Stimulated activated CD8-positive, alpha-beta memory T cell treated with anti-CD3 and anti-CD28 coated beads, Interleukin-2, amount 100 ng/mL, for 1 hour (primary cell): ENCODE results near the gene SPNS1.
"Not testable (repeated sequence)": the region's sequence is repeated elsewhere in the genome, so short reads cannot be mapped to it uniquely, and the experiment has no call there.

Source experiments
- DNase-seq, 2 donors: peaks; one replicate each; pipeline ENCODE4 v3.0.0-alpha.2; 2020; ENCODE audit warnings: low read depth in 2 of 2

The SPNS1 gene

GRCh38 chr16:28990375-28991040 is 15.9 kb downstream of the SPNS1 start:
- peak in 1 of 2 donors; percentile 37 for DNase-seq

DNA sequence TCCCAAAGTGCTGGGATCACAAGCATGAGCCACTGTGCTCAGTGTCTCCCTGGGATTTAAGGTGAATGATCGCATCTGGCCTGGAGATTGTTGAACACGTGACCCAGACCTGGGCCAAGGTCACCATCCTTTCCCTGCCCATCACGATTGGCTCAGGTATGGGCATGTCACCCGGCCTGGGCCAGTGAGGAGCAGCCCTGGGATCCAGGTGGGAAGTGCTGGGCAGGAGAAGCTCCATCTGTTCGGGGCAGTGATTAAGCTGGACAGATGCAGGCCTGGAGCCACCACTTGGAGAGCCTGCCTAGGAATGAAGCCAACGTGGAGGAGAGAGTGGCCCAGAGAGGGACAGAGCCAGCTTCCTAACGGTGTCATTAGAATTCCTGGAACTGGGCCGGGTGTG is 17.1 kb downstream of the SPNS1 start:
- no peak for DNase-seq

DNA sequence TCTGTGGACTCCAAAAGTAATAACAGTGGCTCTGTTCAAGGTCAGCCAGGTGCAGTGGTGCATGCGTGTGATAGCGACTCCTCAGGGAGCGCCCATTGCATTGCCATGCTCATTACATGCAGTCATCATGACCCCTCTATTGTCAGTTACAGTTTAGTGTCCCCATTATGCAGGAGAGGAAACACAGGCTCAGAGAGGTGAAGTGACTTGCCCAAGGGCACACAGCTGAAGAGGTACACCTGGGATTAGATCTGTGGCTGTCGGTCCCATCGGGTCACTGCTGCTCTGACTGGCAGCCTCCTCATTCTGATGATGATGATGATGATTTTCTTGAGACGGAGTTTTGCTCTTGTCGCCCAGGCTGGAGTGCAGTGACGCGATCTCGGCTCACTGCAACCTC is 17.9 kb downstream of the SPNS1 start:
- DNase-seq, result no peak

GRCh38 chr16:28998837-28999236 is 24.3 kb downstream of the SPNS1 start:
- DNase-seq, result no peak

DNA sequence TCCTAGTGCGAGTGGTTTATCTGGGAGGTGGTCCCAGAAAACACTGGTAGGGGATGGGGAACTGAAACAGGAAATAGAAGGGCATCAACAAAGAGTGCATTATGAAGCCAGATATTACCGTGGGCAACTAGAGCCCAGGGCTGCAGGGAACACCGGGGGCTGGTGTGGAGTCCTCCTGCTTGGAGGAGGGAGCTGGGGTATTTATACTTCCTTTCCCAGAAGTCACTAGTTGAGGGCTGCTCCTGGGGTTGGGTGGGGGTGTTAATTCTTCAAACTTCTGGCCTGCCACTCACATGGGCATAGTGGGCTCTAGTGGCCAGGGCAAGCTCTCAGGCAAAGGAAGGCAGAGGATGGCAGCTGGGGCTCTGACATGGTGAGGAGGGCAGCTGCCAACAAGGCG is 25.0 kb downstream of the SPNS1 start:
- DNase-seq, result no peak

- no peak for DNase-seq
Measured at GRCh38 chr16:29000019-29000418, 25.4 kb downstream of the SPNS1 start.

- not testable (repeated sequence) for DNase-seq
Measured at GRCh38 chr16:29004496-29005139, 30.0 kb downstream of the SPNS1 start.

- peak in 1 of 2 donors; percentile 40 for DNase-seq
Measured at GRCh38 chr16:29007730-29008593, 33.4 kb downstream of the SPNS1 start.

GRCh38 chr16:29009050-29009837 is 34.7 kb downstream of the SPNS1 start:
- no peak for DNase-seq

GRCh38 chr16:29009838-29010166 is 35.2 kb downstream of the SPNS1 start:
- DNase-seq, result no peak

DNA sequence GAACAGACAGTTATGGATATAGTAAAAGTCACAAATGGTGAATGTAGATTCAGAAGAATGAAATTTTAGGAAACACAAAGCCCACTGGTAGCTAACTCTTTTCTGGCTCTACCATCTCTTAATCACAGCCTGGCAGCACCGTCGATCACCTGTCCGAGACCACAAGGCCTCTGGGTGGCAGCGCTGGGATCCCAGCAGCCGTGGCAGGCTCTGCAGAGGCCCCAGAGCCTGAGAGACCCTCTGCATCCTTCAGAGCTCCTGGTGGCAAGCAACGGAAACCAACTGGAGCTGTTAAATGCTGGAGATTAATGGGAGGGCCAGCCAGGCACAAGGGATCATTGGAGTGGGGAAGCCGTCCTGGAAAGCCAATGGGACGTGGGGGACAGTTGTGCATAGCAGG is 36.5 kb downstream of the SPNS1 start:
- DNase-seq, result no peak

- DNase-seq, result no peak
Measured at GRCh38 chr16:29011851-29012250, 37.3 kb downstream of the SPNS1 start.

- no peak for DNase-seq
Measured at GRCh38 chr16:29012913-29013553, 38.5 kb downstream of the SPNS1 start.

- DNase-seq, result no peak
Measured at GRCh38 chr16:29014561-29015069, 40.0 kb downstream of the SPNS1 start.

DNA sequence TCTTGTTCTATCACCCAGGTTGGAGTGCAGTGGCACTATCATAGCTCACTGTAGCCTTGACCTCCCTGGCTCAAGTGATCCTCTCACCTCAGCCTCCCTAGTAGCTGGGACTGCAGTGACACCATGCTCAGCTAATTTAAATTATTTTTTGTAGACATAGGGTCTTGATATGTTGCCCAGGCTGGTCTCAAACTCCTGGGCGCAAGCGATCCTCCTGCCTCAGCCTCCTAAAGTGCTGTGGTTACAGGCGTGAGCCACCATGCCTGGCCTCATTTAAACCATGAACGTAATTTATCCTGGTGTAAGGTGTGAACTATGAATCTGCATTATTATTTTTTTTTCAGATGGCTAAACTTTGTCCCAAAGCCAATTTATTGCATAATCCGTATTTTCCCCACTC is 47.6 kb downstream of the SPNS1 start:
- no peak for DNase-seq

DNA sequence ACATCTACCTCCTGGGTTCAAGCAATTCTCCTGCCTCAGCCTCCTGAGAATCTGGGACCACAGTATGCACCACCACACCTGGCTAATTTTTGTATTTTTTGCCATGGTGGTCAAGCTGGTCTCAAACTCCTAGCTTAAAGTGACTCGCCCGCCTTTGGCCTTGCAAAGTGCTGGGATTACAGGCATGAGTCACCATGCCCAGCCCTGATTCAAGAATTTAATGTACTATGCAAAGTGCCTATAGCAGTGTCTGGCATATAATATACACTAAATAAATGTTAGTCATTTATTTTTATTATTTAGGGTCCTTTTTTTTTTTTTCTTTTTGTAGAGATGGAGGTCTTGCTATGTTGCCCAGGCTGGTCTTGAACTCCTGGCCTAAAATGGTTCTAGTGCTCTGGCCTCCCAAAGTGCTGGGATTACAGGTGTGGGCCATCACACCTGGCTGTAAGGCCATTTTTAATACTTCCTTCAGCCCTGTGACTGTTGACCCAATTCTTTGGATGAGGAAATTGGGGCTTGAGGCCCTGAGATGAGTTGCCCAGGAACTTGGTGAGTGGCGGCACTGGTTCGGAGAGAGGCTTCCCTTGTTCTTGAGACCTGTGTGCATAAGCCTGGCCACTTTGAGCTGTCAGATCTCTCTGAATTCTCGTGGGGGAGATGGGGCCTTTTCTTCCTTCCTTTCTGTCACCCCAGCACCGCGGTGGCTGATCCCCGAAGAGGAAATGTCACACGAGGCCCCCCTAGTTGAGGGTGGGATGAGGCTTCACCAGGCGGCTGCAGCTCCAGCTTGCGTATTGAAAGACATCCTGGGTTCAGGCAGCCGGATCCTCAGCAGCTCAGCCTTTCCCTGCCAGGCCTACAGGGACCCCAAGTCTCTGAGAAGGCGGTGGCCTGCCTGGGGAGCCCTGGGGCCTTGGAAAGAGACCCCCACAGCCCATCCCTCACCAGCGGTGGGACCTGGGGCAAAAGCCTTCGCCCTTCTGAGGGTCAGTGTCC is 49.0 kb downstream of the SPNS1 start:
- DNase-seq, result no peak

GRCh38 chr16:29024278-29024677 is 49.7 kb downstream of the SPNS1 start:
- DNase-seq, result no peak

GRCh38 chr16:29025218-29025617 is 50.6 kb downstream of the SPNS1 start:
- DNase-seq, result no peak

GRCh38 chr16:29025735-29026134 is 51.2 kb downstream of the SPNS1 start:
- no peak for DNase-seq
